WTC11 (cell line): ENCODE results near the gene NRDC.

Source experiments
- ARID4B ChIP-seq: sonication (generic); formaldehyde crosslinking; IDR thresholded peaks from 2 replicates; pipeline ENCODE4 v1.8.0; 2023; ENCODE audit warnings: missing genetic modification reagents, mild to moderate bottlenecking, borderline replicate concordance
- ATF2 ChIP-seq: sonication (generic); formaldehyde crosslinking; IDR thresholded peaks from 2 replicates; pipeline ENCODE4 v1.8.1; 2022; ENCODE audit warnings: low read depth, missing genetic modification reagents, borderline replicate concordance
- CREB1 ChIP-seq: sonication (generic); formaldehyde crosslinking; IDR thresholded peaks from 2 replicates; pipeline ENCODE4 v1.8.0; 2023; ENCODE audit warnings: mild to moderate bottlenecking, missing genetic modification reagents
- CTCF ChIP-seq: fragments of 200-600 bp; IDR thresholded peaks from 2 replicates; pipeline ENCODE4 v1.8.0; 2022; ENCODE audit warnings: antibody characterized with exemption
- ETV6 ChIP-seq: sonication (generic); formaldehyde crosslinking; IDR thresholded peaks from 2 replicates; pipeline ENCODE4 v1.8.1; 2022; ENCODE audit warnings: mild to moderate bottlenecking, missing genetic modification reagents
- FOXJ3 ChIP-seq: sonication (generic); formaldehyde crosslinking; IDR thresholded peaks from 2 replicates; pipeline ENCODE4 v1.9.0; 2021; ENCODE audit warnings: missing genetic modification reagents, mild to moderate bottlenecking, borderline replicate concordance
- HMGXB4 ChIP-seq: sonication (generic); formaldehyde crosslinking; IDR thresholded peaks from 2 replicates; pipeline ENCODE4 v1.8.1; 2023; ENCODE audit warnings: mild to moderate bottlenecking, moderate library complexity, missing genetic modification reagents
- KAT7 ChIP-seq: sonication (generic); formaldehyde crosslinking; IDR thresholded peaks from 2 replicates; pipeline ENCODE4 v1.8.1; 2023; ENCODE audit warnings: missing genetic modification reagents, mild to moderate bottlenecking, borderline replicate concordance
- NR2C2 ChIP-seq: sonication (generic); formaldehyde crosslinking; IDR thresholded peaks from 2 replicates; pipeline ENCODE4 v1.8.0; 2022; ENCODE audit warnings: mild to moderate bottlenecking, missing genetic modification reagents
- STAT6 ChIP-seq: sonication (generic); formaldehyde crosslinking; conservative IDR thresholded peaks from 2 replicates; pipeline ENCODE4 v1.8.1; 2023; ENCODE audit warnings: mild to moderate bottlenecking, low read depth, missing genetic modification reagents, moderate library complexity
- ZNF138 ChIP-seq: sonication (generic); formaldehyde crosslinking; conservative IDR thresholded peaks from 2 replicates; pipeline ENCODE4 v1.8.1; 2022; ENCODE audit warnings: mild to moderate bottlenecking, moderate library complexity, missing genetic modification reagents

- no peak for TF ChIP-seq ZNF138
- no peak for TF ChIP-seq ARID4B
- no peak for TF ChIP-seq CREB1 (CRISPR knock-in tag)
- TF ChIP-seq CTCF = no peak
- no peak for TF ChIP-seq ETV6
- no peak for TF ChIP-seq HMGXB4 (CRISPR knock-in tag)
- no peak for TF ChIP-seq ATF2 (CRISPR knock-in tag)
- no peak for TF ChIP-seq KAT7 (CRISPR knock-in tag)
- no peak for TF ChIP-seq NR2C2 (CRISPR knock-in tag)
- TF ChIP-seq STAT6 (CRISPR knock-in tag) = no peak
- no peak for TF ChIP-seq FOXJ3 (CRISPR knock-in tag)
Observed at GRCh38 chr1:51915951-51916350, 37.4 kb upstream of the NRDC start.
